Cardiac muscle cell (in vitro differentiated cells and primary cell): ENCODE results near the gene BNC1. TPM values are rescaled to one million over a fixed set of nuclear protein-coding genes. Genes with fewer than 3 reads are reported as not detected.

Experiments used
- DNase-seq, 2 donors: peaks; one replicate each; pipeline versions ENCODE4 v3.0.0 to v3.0.0-alpha.2; 2010 to 2017; ENCODE audit warnings: low read depth in 1 of 2, low spot score in 1 of 2
- H3K27ac ChIP-seq: fragments of 200-600 bp; sonication (generic); 2 replicates; pipeline ENCODE4 v1.5.1; 2016
- H3K27me3 ChIP-seq: fragments of 200-600 bp; sonication (generic); 2 replicates; pipeline ENCODE4 v1.6.0; 2016; ENCODE audit warnings: control low read depth
- H3K36me3 ChIP-seq: fragments of 200-600 bp; sonication (generic); 2 replicates; pipeline ENCODE4 v1.5.1; 2016; ENCODE audit warnings: control low read depth
- H3K4me1 ChIP-seq: fragments of 200-600 bp; sonication (generic); 2 replicates; pipeline ENCODE4 v1.8.1; 2017; ENCODE audit warnings: low read depth, mild to moderate bottlenecking, mixed run types
- H3K4me3 ChIP-seq: fragments of 200-600 bp; sonication (generic); 2 replicates; pipeline ENCODE4 v1.5.1; 2016; ENCODE audit warnings: mild to moderate bottlenecking
- H3K9me3 ChIP-seq: fragments of 200-600 bp; sonication (generic); 2 replicates; pipeline ENCODE4 v1.5.1; 2017; ENCODE audit warnings: low read depth, mild to moderate bottlenecking, control low read depth
- CTCF ChIP-seq: IDR thresholded peaks from 2 replicates; pipeline ENCODE4 v1.5.1; 2012; ENCODE audit warnings: low read depth, mild to moderate bottlenecking, low read length
- polyA plus RNA-seq: library from polyadenylated mRNA; unstranded; fragments of >200 nt; fragmentation: Nextera tagmentation; extraction: Ambion mirVana; gene quantifications from 2 replicates; pipeline ENCODE4 v1.2.1, GENCODE V29; 2016
- total RNA-seq: library from RNA; depleted of rRNA; stranded (reverse); fragments of >200 nt; gene quantifications from 2 replicates; pipeline ENCODE4 v1.2.3, GENCODE V29; 2016

BNC1 gene
- total and polyA plus RNA-seq, 2 experiments from 2014 or later, result 3.3 to 4.5 TPM

- no peak for TF ChIP-seq CTCF
- DNase-seq, result peak; percentile 23 to 37
- H3K4me1 ChIP-seq, result peaks cover 13% of the 10 kb centered on the region
- H3K27me3 ChIP-seq, result no peaks in the 10 kb centered on the region
- peak overlapping the region; percentile 62 for H3K27ac ChIP-seq
- no peaks in the 10 kb centered on the region for H3K9me3 ChIP-seq
- H3K36me3 ChIP-seq, result no peaks in the 10 kb centered on the region
- no peak overlapping the region for H3K4me3 ChIP-seq
Observed at GRCh38 chr15:83305704-83306291, 21.3 kb upstream of the BNC1 start.

GRCh38 chr15:83304861-83305703 lies 20.6 kb upstream of the BNC1 start:
- no peak overlapping the region for H3K4me3 ChIP-seq
- H3K4me1 ChIP-seq, result peaks cover 10% of the 10 kb centered on the region
- no peaks in the 10 kb centered on the region for H3K9me3 ChIP-seq
- no peak for TF ChIP-seq CTCF
- H3K36me3 ChIP-seq, result no peaks in the 10 kb centered on the region
- peak overlapping the region; percentile 62 for H3K27ac ChIP-seq
- H3K27me3 ChIP-seq, result no peaks in the 10 kb centered on the region
- DNase-seq, result no peak

GRCh38 chr15:83303535-83303934 lies 19.1 kb upstream of the BNC1 start:
- Histone ChIP-seq H3K27me3 (no peaks in the 10 kb centered on the region), H3K36me3 (no peaks in the 10 kb centered on the region), H3K4me1 (peaks cover 10% of the 10 kb centered on the region), H3K27ac (no peak overlapping the region), H3K4me3 (no peak overlapping the region), H3K9me3 (no peaks in the 10 kb centered on the region)
- DNase-seq, result no peak
- no peak for TF ChIP-seq CTCF

- Histone ChIP-seq H3K4me1 (peaks cover 3% of the 10 kb centered on the region), H3K36me3 (no peaks in the 10 kb centered on the region), H3K27ac (no peak overlapping the region), H3K27me3 (no peaks in the 10 kb centered on the region), H3K9me3 (no peaks in the 10 kb centered on the region), H3K4me3 (no peak overlapping the region)
- peak in 1 of 2 donors; percentile 64 for DNase-seq
- no peak for TF ChIP-seq CTCF
Observed at GRCh38 chr15:83300826-83301225, 16.4 kb upstream of the BNC1 start.

GRCh38 chr15:83299462-83299861 lies 15.0 kb upstream of the BNC1 start:
- Histone ChIP-seq H3K4me1 (no peaks in the 10 kb centered on the region), H3K27me3 (no peaks in the 10 kb centered on the region), H3K36me3 (no peaks in the 10 kb centered on the region), H3K27ac (no peak overlapping the region), H3K9me3 (no peaks in the 10 kb centered on the region), H3K4me3 (no peak overlapping the region)
- no peak for DNase-seq
- TF ChIP-seq CTCF, result no peak
